GM12878 (cell line): Measurements from ENCODE around the gene FBXO27. TPM values are rescaled to one million over a fixed set of nuclear protein-coding genes. Genes with fewer than 3 reads are reported as not detected.
A peak's percentile ranks its signal among the peaks of the same experiment; 100 is the strongest.
"Not testable (repeated sequence)": the region's sequence is repeated elsewhere in the genome, so short reads cannot be mapped to it uniquely, and the experiment has no call there.

ENCODE experiments used
- ATAC-seq: fragments of 200-7000 bp; cut with Tn5 transposase; 3 replicates; pipeline ENCODE4 v1.9.1; 2020; ENCODE audit warnings: mild to moderate bottlenecking, moderate library complexity
- BruUV-seq: library from RNA; stranded (reverse); fragments of 400-500 nt; replicated peaks from 2 replicates; lab custom pipeline; 2021; lab: Mats Ljungman, UMichigan
- CTCF ChIA-PET: fragments of 300-600 bp; sonication (Branson Sonifier 250); formaldehyde crosslinking; extraction: SDS; loops from one replicate; lab custom pipeline; 2021; ENCODE audit warnings: inconsistent platforms; lab: Yijun Ruan, JAX
- POLR2A ChIA-PET: fragments of 350-600 bp; formaldehyde crosslinking; extraction: SDS; loops from one replicate; lab custom pipeline; 2021; ENCODE audit warnings: inconsistent platforms; lab: Charles Lee
- RAD21 ChIA-PET: fragments of 300-600 bp; sonication (Branson Sonifier 250); formaldehyde crosslinking; loops from one replicate; lab custom pipeline; 2023; ENCODE audit warnings: antibody characterized with exemption; ENCODE audit not compliant: unreplicated experiment; lab: Charles Lee
- SMC1A ChIA-PET: fragments of 300-600 bp; sonication (Branson Sonifier 250); formaldehyde crosslinking; loops from one replicate; lab custom pipeline; 2023; ENCODE audit not compliant: unreplicated experiment, uncharacterized antibody; lab: Charles Lee
- DNase-seq: peaks from one replicate; pipeline ENCODE4 v3.0.0-alpha.2; 2011; ENCODE audit warnings: low read depth, low spot score
- FAIRE-seq: peaks from 3 replicates; lab custom pipeline; 2011; peaks lifted over from hg19 to GRCh38; lab: Jason Lieb, UNC
- H2AFZ ChIP-seq: 2 replicates; pipeline ENCODE4 v1.6.0; 2011; ENCODE audit warnings: low read depth, low read length, control low read depth; ENCODE audit not compliant: control insufficient read depth
- H3K27ac ChIP-seq: 2 replicates; pipeline ENCODE4 v1.5.1; 2011; ENCODE audit warnings: control low read depth; ENCODE audit not compliant: control insufficient read depth, insufficient read depth
- H3K27me3 ChIP-seq, 2 experiments: replicated peaks in 1 of 2; 2 replicates each; pipeline versions ENCODE4 v1.6.0 to v1.6.1; 2011; ENCODE audit warnings: low read length in 1 of 2; ENCODE audit not compliant: control insufficient read depth in 2 of 2, insufficient read depth in 2 of 2
- H3K36me3 ChIP-seq, 2 experiments: 2 replicates each; pipeline ENCODE4 v1.5.1; 2011; ENCODE audit warnings: low read length in 1 of 2; ENCODE audit not compliant: control insufficient read depth in 2 of 2, insufficient read depth in 2 of 2
- H3K4me1 ChIP-seq: 2 replicates; pipeline ENCODE4 v1.6.1; 2011; ENCODE audit warnings: mild to moderate bottlenecking, low read length, moderate library complexity, mixed read lengths; ENCODE audit not compliant: control insufficient read depth, insufficient read depth
- H3K4me2 ChIP-seq: 2 replicates; pipeline ENCODE4 v1.6.0; 2011; ENCODE audit warnings: control low read depth; ENCODE audit not compliant: control insufficient read depth, insufficient read depth
- H3K4me3 ChIP-seq: fragments of 200-600 bp; sonication (generic); 2 replicates; pipeline ENCODE4 v1.5.1; 2016
- H3K79me2 ChIP-seq: 2 replicates; pipeline ENCODE4 v1.6.0; 2011; ENCODE audit warnings: low read length; ENCODE audit not compliant: control insufficient read depth, insufficient read depth
- H3K9ac ChIP-seq: 2 replicates; pipeline ENCODE4 v1.8.0; 2011; ENCODE audit warnings: low read length, control low read depth, mixed read lengths; ENCODE audit not compliant: control insufficient read depth, insufficient read depth
- H3K9me3 ChIP-seq: replicated peaks from 3 replicates; pipeline ENCODE4 v1.5.1; 2011; ENCODE audit warnings: mild to moderate bottlenecking, low read length; ENCODE audit not compliant: control insufficient read depth, insufficient read depth
- H4K20me1 ChIP-seq: 2 replicates; pipeline ENCODE4 v1.6.0; 2011; ENCODE audit not compliant: control insufficient read depth, insufficient read depth
- CBFB ChIP-seq: IDR thresholded peaks from 2 replicates; pipeline ENCODE4 v1.6.1; 2016; ENCODE audit warnings: antibody characterized with exemption, low read depth
- EED ChIP-seq: sonication (generic); IDR thresholded peaks from 2 replicates; pipeline ENCODE4 v1.6.1; 2016; ENCODE audit warnings: antibody characterized with exemption, low read depth
- JUNB ChIP-seq: IDR thresholded peaks from 2 replicates; pipeline ENCODE4 v1.6.1; 2016; ENCODE audit warnings: antibody characterized with exemption, mild to moderate bottlenecking
- SUZ12 ChIP-seq: fragments of 200-600 bp; sonication (generic); IDR thresholded peaks from one replicate; pipeline ENCODE4 v1.6.1; 2018; ENCODE audit warnings: antibody characterized with exemption, mild to moderate bottlenecking; ENCODE audit not compliant: unreplicated experiment
- WGBS: methylation state at CpG from one replicate; pipeline ENCODE4 v1.1.6; 2016; ENCODE audit warnings: low lambda C conversion rate; ENCODE audit not compliant: insufficient replicate concordance, insufficient coverage; ENCODE audit errors: missing lambda C conversion rate; 5-methylcytosine and 5-hydroxymethylcytosine counted together
- in situ Hi-C: fragments of 300-500 bp; cut with MboI; formaldehyde crosslinking; loops from 9 replicates; pipeline ENCODE4 v1.14.3; 2018; ENCODE audit warnings: mixed read lengths
- intact Hi-C: fragments of 100-400 bp; cut with micrococcal nuclease; formaldehyde crosslinking; loops from one replicate; pipeline ENCODE4 v1.14.2; 2022; ENCODE audit not compliant: unreplicated experiment
- polyA plus RNA-seq, 11 experiments: library from polyadenylated mRNA; depleted of rRNA in 4 of 11; unstranded in 6 of 11; stranded (reverse) in 5 of 11; fragments of >200 nt; fragmentation: Nextera tagmentation in 4 of 11; fragmentation: Illumina TruSeq in 1 of 11; extraction: Ambion mirVana in 4 of 11; extraction: Trizol in 1 of 11; gene quantifications; 1 replicate in 1 of 11; 2 replicates in 10 of 11; pipeline versions ENCODE4 v1.2.1 to v1.2.3, GENCODE V29; 2011 to 2016; ENCODE audit warnings: inconsistent platforms in 2 of 11, missing spikeins in 2 of 11, low read depth in 1 of 11
- total RNA-seq, 4 experiments: library from RNA; depleted of rRNA in 3 of 4; stranded (reverse); fragments of >200 nt in 3 of 4; fragmentation: Illumina TruSeq in 1 of 4; extraction: Trizol in 1 of 4; gene quantifications; 2 replicates each; pipeline versions ENCODE4 v1.2.1 to v1.2.3, GENCODE V29; 2013 to 2021
- TF ChIP-seq, protein P1 (sequence below): IDR thresholded peaks from 2 replicates; pipeline ENCODE4 v1.6.1; 2012; ENCODE audit warnings: low read length, inconsistent platforms

The FBXO27 gene
- total and polyA plus RNA-seq, 10 of the 15 experiments (the other 5 are each of a cell fraction or from before 2014, with no cell fraction given) = 3.1 to 15.4 (median 7.1) TPM

DNA sequence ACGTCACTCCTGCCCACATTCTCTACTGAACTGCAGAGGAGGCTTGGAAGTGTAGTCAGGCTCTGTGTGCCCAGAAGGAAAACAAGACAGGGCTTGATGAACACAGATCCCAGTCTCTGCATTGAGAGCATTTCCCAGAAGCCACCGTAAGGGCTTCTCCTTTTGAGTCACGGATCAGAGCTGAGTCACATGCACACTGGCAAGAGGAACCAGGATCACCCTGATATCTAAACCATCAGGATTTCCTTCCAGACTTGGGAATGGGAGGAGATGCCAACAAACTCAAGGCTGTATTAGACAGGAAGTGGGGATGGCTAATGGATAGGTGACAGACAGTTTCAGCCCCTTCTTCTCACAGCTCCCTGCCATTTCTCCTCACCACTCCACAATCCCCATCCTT is 39.1 kb downstream of the FBXO27 start:
- RAD21 ChIA-PET = interaction anchor here (0.5 kb wide), 1 partner anchor 114 kb away, joined by 3 read pairs; no protein-coding TSS in a partner anchor
- intact Hi-C loops = no loop called here
- 27% methylated on average over 3 of the region's 3 CpGs for WGBS
- no peaks in the 10 kb centered on the region for H3K36me3 ChIP-seq
- H3K4me2 ChIP-seq = no peak overlapping the region
- no peak for TF ChIP-seq CBFB
- TF ChIP-seq EED = peak; percentile 61
- peak; percentile 32; the same call in 1 of the 2 replicates for TF ChIP-seq JUNB
- TF ChIP-seq, all 136 proteins: peak for 2
- FAIRE-seq (no peak), DNase-seq (no peak), ATAC-seq (no peak)
- ChIA-PET POLR2A (no interaction called here), SMC1A (no interaction called here), CTCF (interaction anchor here (1.0 to 1.3 kb wide), 2 partner anchors 15 to 17 kb away, joined by 4 read pairs; no protein-coding TSS in a partner anchor)
- no peaks in the 10 kb centered on the region for H4K20me1 ChIP-seq
- no peak overlapping the region for H3K4me3 ChIP-seq
- in situ Hi-C loops = no loop called here
- no peaks in the 10 kb centered on the region for H3K79me2 ChIP-seq
- H3K9ac ChIP-seq = no peak overlapping the region
- peaks cover 3% of the 10 kb centered on the region; the same call in 1 of the 2 replicates for H3K4me1 ChIP-seq
- no peak overlapping the region for H3K27ac ChIP-seq
- no peak overlapping the region for H2AFZ ChIP-seq
- H3K27me3 ChIP-seq = no peaks in the 10 kb centered on the region
- H3K9me3 ChIP-seq = no peaks in the 10 kb centered on the region; the same call in 2 of the 3 replicates
- BruUV-seq = no TSS peak

DNA sequence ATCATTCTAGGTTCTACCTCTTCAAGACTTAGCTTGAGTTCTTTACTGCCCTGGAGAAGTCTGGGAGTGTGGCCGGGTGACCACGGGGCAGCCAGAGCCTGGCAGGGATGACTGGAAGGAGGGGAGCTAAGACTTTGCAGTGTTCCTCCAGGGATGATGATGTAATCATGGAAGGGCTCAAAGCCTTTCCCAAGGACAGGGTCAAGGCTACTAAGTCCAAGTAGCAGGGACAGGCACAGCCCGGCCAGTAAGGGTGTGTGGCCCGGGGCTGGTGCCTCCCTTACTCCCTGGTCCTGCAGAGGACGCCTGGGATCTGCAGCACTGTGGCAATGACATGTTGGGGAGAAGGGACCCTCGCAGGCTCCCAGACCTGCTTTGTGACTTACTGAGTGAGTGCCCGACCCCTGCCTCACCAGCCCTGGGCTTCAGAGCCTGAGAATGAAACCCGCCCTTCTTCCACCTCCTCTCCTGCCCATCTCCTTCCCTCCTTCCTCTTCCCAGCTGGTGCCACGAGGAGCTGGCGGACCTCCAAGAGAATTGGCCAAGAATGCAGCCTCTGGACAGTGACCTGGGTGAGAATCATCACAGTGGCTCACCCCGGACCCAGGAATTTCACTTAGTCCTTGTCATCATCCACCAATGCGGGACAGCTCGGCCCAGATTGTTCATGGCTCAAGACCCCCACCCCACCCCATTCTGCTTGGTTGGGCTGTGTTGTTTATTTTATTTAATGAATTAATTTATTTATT is 41.2 kb downstream of the FBXO27 start:
- TF ChIP-seq SUZ12 = no peak
- TF ChIP-seq, protein P1, sequence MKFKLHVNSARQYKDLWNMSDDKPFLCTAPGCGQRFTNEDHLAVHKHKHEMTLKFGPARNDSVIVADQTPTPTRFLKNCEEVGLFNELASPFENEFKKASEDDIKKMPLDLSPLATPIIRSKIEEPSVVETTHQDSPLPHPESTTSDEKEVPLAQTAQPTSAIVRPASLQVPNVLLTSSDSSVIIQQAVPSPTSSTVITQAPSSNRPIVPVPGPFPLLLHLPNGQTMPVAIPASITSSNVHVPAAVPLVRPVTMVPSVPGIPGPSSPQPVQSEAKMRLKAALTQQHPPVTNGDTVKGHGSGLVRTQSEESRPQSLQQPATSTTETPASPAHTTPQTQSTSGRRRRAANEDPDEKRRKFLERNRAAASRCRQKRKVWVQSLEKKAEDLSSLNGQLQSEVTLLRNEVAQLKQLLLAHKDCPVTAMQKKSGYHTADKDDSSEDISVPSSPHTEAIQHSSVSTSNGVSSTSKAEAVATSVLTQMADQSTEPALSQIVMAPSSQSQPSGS = no peak
- Histone ChIP-seq H2AFZ (no peak overlapping the region), H3K27ac (no peak overlapping the region), H3K9ac (no peak overlapping the region), H3K27me3 (no peaks in the 10 kb centered on the region), H3K4me2 (no peak overlapping the region), H3K9me3 (no peaks in the 10 kb centered on the region), H3K4me1 (peaks cover 3% of the 10 kb centered on the region; the same call in 1 of the 2 replicates), H3K36me3 (no peaks in the 10 kb centered on the region), H3K79me2 (no peaks in the 10 kb centered on the region), H4K20me1 (no peaks in the 10 kb centered on the region), H3K4me3 (no peak overlapping the region)
- ChIA-PET CTCF (interaction anchor here (1.1 kb wide), 1 partner anchor 442 kb away, joined by 3 read pairs; no protein-coding TSS in a partner anchor), POLR2A (no interaction called here), SMC1A (no interaction called here), RAD21 (no interaction called here)
- intact Hi-C loops (no loop called here), in situ Hi-C loops (no loop called here)
- DNase-seq (no peak), ATAC-seq (no peak), FAIRE-seq (no peak)
- 56% methylated on average over 13 of the region's 13 CpGs for WGBS
- BruUV-seq = no TSS peak

DNA sequence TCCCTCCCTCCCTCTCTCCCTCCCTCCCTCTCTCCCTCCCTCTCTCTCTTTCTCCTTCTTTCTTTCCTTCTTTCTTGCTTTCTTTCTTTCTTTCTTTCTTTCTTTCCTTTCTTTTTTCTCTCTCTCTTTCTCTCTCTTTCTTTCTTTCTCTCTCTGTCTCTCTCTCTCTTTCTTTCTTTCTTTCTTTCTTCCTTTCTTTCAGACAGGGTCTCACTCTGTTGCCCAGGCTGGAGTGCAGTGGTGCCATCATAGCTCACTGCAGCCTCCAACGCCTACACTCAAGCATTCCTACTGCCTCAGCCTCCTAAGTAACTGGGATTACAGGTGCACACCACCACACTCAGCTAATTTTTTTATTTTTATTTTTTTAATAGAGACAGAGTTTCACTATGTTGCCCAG is 42.7 kb downstream of the FBXO27 start:
- intact Hi-C loops, H3K4me3 ChIP-seq, H3K79me2 ChIP-seq, POLR2A ChIA-PET, H3K36me3 ChIP-seq, H3K27me3 ChIP-seq, H3K9me3 ChIP-seq, H3K4me2 ChIP-seq, H3K9ac ChIP-seq, DNase-seq, H4K20me1 ChIP-seq, H3K4me1 ChIP-seq, H3K27ac ChIP-seq, FAIRE-seq, in situ Hi-C loops, H2AFZ ChIP-seq, RAD21 ChIA-PET, BruUV-seq, ATAC-seq: not testable (repeated sequence)
- CTCF ChIA-PET = interaction anchor here (0.9 to 1.2 kb wide), 2 partner anchors 11 to 12 kb away, joined by 3 to 5 read pairs; no protein-coding TSS in a partner anchor
- WGBS = 0% methylated on average over 1 of the region's 1 CpG
- SMC1A ChIA-PET = interaction anchor here (0.9 to 1.8 kb wide), 2 partner anchors 17 to 27 kb away, joined by 3 to 7 read pairs; no protein-coding TSS in a partner anchor
